K562 (cell line): ENCODE data around the gene ZNF787. TPM values are rescaled to one million over a fixed set of nuclear protein-coding genes. Genes with fewer than 3 reads are reported as not detected.

ENCODE experiments used
- ATAC-seq: fragments of 200-7000 bp; cut with Tn5 transposase; 3 replicates; pipeline ENCODE4 v1.9.1; 2020; ENCODE audit warnings: moderate library complexity
- BruUV-seq: library from RNA; stranded (reverse); fragments of 400-500 nt; replicated peaks from 2 replicates; lab custom pipeline; 2021; lab: Mats Ljungman, UMichigan
- CTCF ChIA-PET: fragments of 300-600 bp; formaldehyde crosslinking; extraction: SDS; loops from one replicate; lab custom pipeline; 2021; ENCODE audit warnings: low intra/inter-chr PET ratio; lab: Yijun Ruan, JAX
- POLR2A ChIA-PET: fragments of 300-600, 350-650 bp; sonication (Branson Sonifier 250); formaldehyde crosslinking; extraction: SDS; loops from one replicate; lab custom pipeline; 2021; ENCODE audit warnings: antibody characterized with exemption, inconsistent platforms; lab: Yijun Ruan, JAX
- DNase-seq, 4 experiments: peaks; one replicate each; pipeline versions ENCODE4 v3.0.0 to v3.0.0-alpha.2; 2011 to 2018; ENCODE audit warnings: low spot score in 3 of 4, mixed read lengths in 3 of 4; ENCODE audit errors: extremely low read depth in 1 of 4
- FAIRE-seq: peaks from 2 replicates; lab custom pipeline; 2011; peaks lifted over from hg19 to GRCh38; lab: Jason Lieb, UNC
- H2AFZ ChIP-seq: 2 replicates; pipeline ENCODE4 v1.6.0; 2011; ENCODE audit warnings: low read depth, low read length, control low read depth, inconsistent platforms
- H3K27ac ChIP-seq: fragments of 200-600 bp; 3 replicates; pipeline ENCODE4 v1.8.0; 2011; ENCODE audit warnings: low read depth, mild to moderate bottlenecking, control low read depth, inconsistent platforms, low read length, moderate library complexity, mixed read lengths; ENCODE audit errors: extremely low read depth
- H3K27me3 ChIP-seq, 2 experiments: fragments of 300-600 bp in 1 of 2; 2 replicates in 1 of 2; 3 replicates in 1 of 2; pipeline versions ENCODE4 v1.6.0 to v1.8.0; 2011; ENCODE audit warnings: inconsistent platforms in 2 of 2, low read length in 2 of 2, mild to moderate bottlenecking in 1 of 2, mixed read lengths in 1 of 2, moderate library complexity in 1 of 2; ENCODE audit not compliant: control insufficient read depth in 2 of 2, insufficient read depth in 2 of 2
- H3K36me3 ChIP-seq: fragments of 300-600 bp; 3 replicates; pipeline ENCODE4 v1.8.0; 2011; ENCODE audit warnings: mild to moderate bottlenecking, low read length, inconsistent platforms; ENCODE audit not compliant: control insufficient read depth, insufficient read depth
- H3K4me1 ChIP-seq, 2 experiments: fragments of 200-600 bp in 1 of 2; replicated peaks in 1 of 2; 2 replicates in 1 of 2; 3 replicates in 1 of 2; pipeline versions ENCODE4 v1.5.1 to v1.8.0; 2011; ENCODE audit warnings: inconsistent platforms in 2 of 2, low read length in 2 of 2, mild to moderate bottlenecking in 1 of 2, mixed read lengths in 1 of 2, moderate library complexity in 1 of 2; ENCODE audit not compliant: control insufficient read depth in 2 of 2, insufficient read depth in 2 of 2
- H3K4me2 ChIP-seq: 2 replicates; pipeline ENCODE4 v1.6.1; 2011; ENCODE audit warnings: low read length, control low read depth, inconsistent platforms, mixed read lengths; ENCODE audit not compliant: insufficient read depth
- H3K4me3 ChIP-seq: fragments of 200-600 bp; sonication (generic), shearing (Covaris generic); 2 replicates; pipeline ENCODE4 v1.5.1; 2016; ENCODE audit warnings: control low read depth, inconsistent platforms
- H3K79me2 ChIP-seq: fragments of 200-600 bp; 3 replicates; pipeline ENCODE4 v1.8.0; 2011; ENCODE audit warnings: low read length, inconsistent platforms; ENCODE audit not compliant: control insufficient read depth, insufficient read depth
- H3K9ac ChIP-seq, 2 experiments: 2 replicates each; pipeline versions ENCODE4 v1.6.0 to v1.6.1; 2011; ENCODE audit warnings: low read depth in 2 of 2, low read length in 2 of 2, control low read depth in 1 of 2, inconsistent platforms in 1 of 2, mild to moderate bottlenecking in 1 of 2, mixed read lengths in 1 of 2; ENCODE audit not compliant: insufficient read depth in 1 of 2
- H3K9me1 ChIP-seq: one replicate; pipeline ENCODE4 v1.6.0; 2011; ENCODE audit warnings: inconsistent platforms, mild to moderate bottlenecking, low read length, moderate library complexity; ENCODE audit not compliant: control insufficient read depth, insufficient read depth
- H3K9me3 ChIP-seq: replicated peaks from 2 replicates; pipeline ENCODE4 v1.5.1; 2011; ENCODE audit warnings: low read depth, low read length, inconsistent platforms; ENCODE audit not compliant: control insufficient read depth, insufficient read depth
- H4K20me1 ChIP-seq: replicated peaks from 2 replicates; pipeline ENCODE4 v1.6.1; 2011; ENCODE audit warnings: low read length, inconsistent platforms, mixed read lengths; ENCODE audit not compliant: control insufficient read depth, insufficient read depth
- HIVEP1 ChIP-seq: fragments of 250-450 bp; sonication (Bioruptor Pico); IDR thresholded peaks from 2 replicates; pipeline ENCODE4 v1.4.0; 2020; ENCODE audit warnings: mild to moderate bottlenecking
- TRIM25 ChIP-seq: fragments of 450-650 bp; IDR thresholded peaks from 2 replicates; pipeline ENCODE4 v1.7.0; 2016; ENCODE audit warnings: borderline replicate concordance
- ZNF696 ChIP-seq: fragments of 250-450 bp; sonication (Bioruptor Pico); conservative IDR thresholded peaks from 2 replicates; pipeline ENCODE4 v1.4.0; 2020; ENCODE audit warnings: mild to moderate bottlenecking, moderate library complexity
- WGBS: fragments of 100-300 bp; shearing (Covaris generic); methylation state at CpG from one replicate; pipeline ENCODE4 v1.1.6; 2016; ENCODE audit warnings: low coverage, mixed read lengths; ENCODE audit not compliant: insufficient coverage; ENCODE audit errors: missing lambda C conversion rate; 5-methylcytosine and 5-hydroxymethylcytosine counted together
- in situ Hi-C: fragments of 300-500 bp; cut with MboI; formaldehyde crosslinking; loops from 4 replicates; pipeline ENCODE4 v1.15.0; 2018; ENCODE audit warnings: inconsistent platforms, mixed read lengths
- intact Hi-C: fragments of 100-400 bp; cut with micrococcal nuclease; formaldehyde crosslinking; loops from 2 replicates; pipeline ENCODE4 v1.14.2; 2022
- polyA plus RNA-seq, 8 experiments: library from polyadenylated mRNA; depleted of rRNA in 4 of 8; stranded (reverse) in 5 of 8; unstranded in 3 of 8; fragments of >200 nt; fragmentation: Nextera tagmentation in 2 of 8; fragmentation: Illumina TruSeq in 1 of 8; extraction: Ambion mirVana in 2 of 8; extraction: Trizol in 1 of 8; gene quantifications; 2 replicates each; pipeline versions ENCODE4 v1.2.1 to v1.2.3, GENCODE V29; 2011 to 2014; ENCODE audit warnings: inconsistent platforms in 1 of 8, missing spikeins in 1 of 8
- total RNA-seq, 7 experiments: library from RNA; depleted of rRNA in 6 of 7; stranded (reverse); fragments of >200 nt in 6 of 7; fragmentation: Illumina TruSeq in 2 of 7; extraction: Trizol in 2 of 7; gene quantifications; 2 replicates each; pipeline versions ENCODE4 v1.2.1 to v1.2.3, GENCODE V29; 2011 to 2021; ENCODE audit warnings: low replicate concordance in 1 of 7

The ZNF787 gene
- total and polyA plus RNA-seq, 9 of the 15 experiments (the other 6 are each of a cell fraction or from before 2014, with no cell fraction given) = 0.45 to 77.6 (median 7.3) TPM

GRCh38 chr19:56142897-56143434, 21.9 kb upstream of the ZNF787 start (continued):
- no peak for TF ChIP-seq HIVEP1

GRCh38 chr19:56142087-56142787, 21.1 kb upstream of the ZNF787 start:
- CTCF ChIA-PET = no interaction called here
- Histone ChIP-seq H3K9ac (peak overlapping the region; percentile 12 to 32; a peak in 2 of 4 replicates), H3K4me1 (peaks cover 11 to 18% of the 10 kb centered on the region in 2 experiments), H3K9me1 (no peaks in the 10 kb centered on the region), H3K9me3 (no peaks in the 10 kb centered on the region), H3K27ac (peak overlapping the region; percentile 12; the same call in 1 of the 3 replicates), H2AFZ (peak overlapping the region; percentile 47; the same call in 1 of the 2 replicates), H3K4me3 (peak overlapping the region; percentile 67), H3K79me2 (peaks cover 41% of the 10 kb centered on the region), H3K4me2 (peak overlapping the region; percentile 81), H4K20me1 (no peaks in the 10 kb centered on the region), H3K36me3 (peaks cover 7% of the 10 kb centered on the region; the same call in 2 of the 3 replicates), H3K27me3 (no peaks in the 10 kb centered on the region)
- BruUV-seq = TSS peak; percentile 48
- DNase-seq (no peak), ATAC-seq (no peak), FAIRE-seq (no peak)
- POLR2A ChIA-PET = interaction anchor here (1.3 kb wide), 1 partner anchor 21 kb away, joined by 4 read pairs; the partner anchor contains the start of gene ZNF787
- in situ Hi-C loops = loop anchor here (25.0 kb wide), 1 partner anchor 980 kb away; the partner anchor contains the start of genes DNAAF3 and TNNI3
- 81% methylated on average over 17 of the region's 17 CpGs for WGBS
- intact Hi-C loops = no loop called here
- TF ChIP-seq ZNF696 (CRISPR knock-in tag) = no peak
- TF ChIP-seq TRIM25 = no peak
